Ovary (tissue), 9 donors: ENCODE measurements around the gene NT5C2. TPM values are rescaled to one million over a fixed set of nuclear protein-coding genes. Genes with fewer than 3 reads are reported as not detected.
A peak's percentile ranks its signal among the peaks of the same experiment; 100 is the strongest.
"Not testable (repeated sequence)": the region's sequence is repeated elsewhere in the genome, so short reads cannot be mapped to it uniquely, and the experiment has no call there.

Experiments used
- DNase-seq, 5 donors: peaks; one replicate each; pipeline ENCODE4 v3.0.0-alpha.2; 2019 to 2020
- H3K27ac ChIP-seq, 2 donors: fragments of 200-600 bp; one replicate each; pipeline versions ENCODE4 v1.5.1 to v1.8.0; 2019 to 2022
- H3K27me3 ChIP-seq: fragments of 200-600 bp; one replicate; pipeline ENCODE4 v1.8.0; 2022
- H3K36me3 ChIP-seq: fragments of 200-600 bp; sonication (generic); one replicate; pipeline ENCODE4 v1.5.1; 2019
- H3K4me1 ChIP-seq: one replicate; pipeline ENCODE4 v1.8.1; 2013; ENCODE audit warnings: mild to moderate bottlenecking, moderate library complexity; ENCODE audit not compliant: insufficient read depth
- H3K4me3 ChIP-seq: fragments of 200-600 bp; sonication (generic); one replicate; pipeline ENCODE4 v1.5.1; 2017
- H3K9me3 ChIP-seq, 2 donors: fragments of 200-600 bp in 1 of 2; sonication (generic) in 1 of 2; one replicate each; pipeline versions ENCODE4 v1.5.1 to v1.8.1; 2013 to 2019; ENCODE audit warnings: mild to moderate bottlenecking in 1 of 2, moderate library complexity in 1 of 2
- CTCF ChIP-seq, 3 donors: fragments of 450-650 bp in 2 of 3; fragments of 200-600 bp in 1 of 3; IDR thresholded peaks; one replicate each; pipeline versions ENCODE4 v1.5.1 to v1.8.0; 2016 to 2022; ENCODE audit warnings: antibody characterized with exemption in 3 of 3, mild to moderate bottlenecking in 1 of 3
- EP300 ChIP-seq: sonication (generic); formaldehyde crosslinking; IDR thresholded peaks from one replicate; pipeline ENCODE4 v1.6.1; 2017; ENCODE audit warnings: antibody characterized with exemption
- POLR2A ChIP-seq: fragments of 450-650 bp; IDR thresholded peaks from one replicate; pipeline ENCODE4 v1.6.1; 2017; ENCODE audit warnings: antibody characterized with exemption, mild to moderate bottlenecking, moderate library complexity
- WGBS, 3 donors: extraction: QIAGEN DNeasy Blood & Tissue Kit in 1 of 3; methylation state at CpG; one replicate each; pipeline versions ENCODE4 v1.1.5 to v1.1.7; 2013 to 2017; 5-methylcytosine and 5-hydroxymethylcytosine counted together
- intact Hi-C, 4 donors: fragments of 100-400 bp; cut with DNase I; formaldehyde crosslinking; loops; one replicate each; pipeline versions ENCODE4 v1.11.0 to v1.15.1; 2022 to 2023
- polyA plus RNA-seq, 2 donors: library from polyadenylated mRNA; stranded (reverse); fragments of 200-250 nt in 1 of 2; fragments of 350-450 nt in 1 of 2; fragmentation: Illumina TruSeq in 1 of 2; extraction: RNeasy Lipid Tissue Mini Kit (QIAGEN cat#74804) in 1 of 2; gene quantifications; one replicate each; pipeline ENCODE4 v1.2.3, GENCODE V29; 2013 to 2014
- total RNA-seq, 7 donors: library from RNA; depleted of rRNA in 2 of 7; stranded (reverse); fragments of >200 nt in 2 of 7; fragmentation: NEBNext Ultra II Directional in 3 of 7; extraction: Animal tissue kit (Norgen Biotek cat#: 25700) in 3 of 7; gene quantifications; one replicate each; pipeline versions ENCODE4 v1.1.0 to v1.2.4, GENCODE V29; 2016 to 2023
- donor health status: DM: no; HTN: no; CAD: no; lungs with moderate emphysema.
- donor health status: DM: no; HTN: no; CAD: no.
- donor health status: Bipolar disorder and iron deficiency.
- donor health status: DM: yes; HTN: yes; CAD: no.
- donor health status: DM: no; HTN: no; CAD: no.
- donor health status: DM: yes; HTN: yes; CAD: no.

Gene NT5C2
- total and polyA plus RNA-seq, 9 donors = 49.1 to 92.3 (median 62.0) TPM

- TF ChIP-seq POLR2A (no peak), CTCF (IDR thresholded peaks at IDR 0.05) (no peak), EP300 (no peak)
- Histone ChIP-seq H3K9me3 (no peaks in the 10 kb centered on the region), H3K36me3 (no peaks in the 10 kb centered on the region), H3K27me3 (no peaks in the 10 kb centered on the region), H3K4me3 (no peak overlapping the region), H3K4me1 (peaks cover 6% of the 10 kb centered on the region), H3K27ac (no peak overlapping the region)
- no peak for DNase-seq
- intact Hi-C loops = no loop called here
- 92 to 95% (median 94%) methylated on average over 2 of the region's 2 CpGs for WGBS, 3 donors
These were observed 43.0 kb downstream of the NT5C2 start for GRCh38 chr10:103149991-103150622.

GRCh38 chr10:103147645-103148044 lies 45.4 kb downstream of the NT5C2 start:
- no peaks in the 10 kb centered on the region for H3K27me3 ChIP-seq
- no peak overlapping the region for H3K4me3 ChIP-seq
- H3K4me1 ChIP-seq = peaks cover 6% of the 10 kb centered on the region
- no peaks in the 10 kb centered on the region for H3K36me3 ChIP-seq
- no peak overlapping the region for H3K27ac ChIP-seq
- intact Hi-C loops = no loop called here
- DNase-seq = no peak
- 97 to 98% (median 98%) methylated on average over 4 of the region's 4 CpGs for WGBS, 3 donors
- no peak for TF ChIP-seq EP300
- no peak for TF ChIP-seq POLR2A
- no peak for TF ChIP-seq CTCF (IDR thresholded peaks at IDR 0.05)
- no peaks in the 10 kb centered on the region for H3K9me3 ChIP-seq

GRCh38 chr10:103145860-103146466 lies 47.1 kb downstream of the NT5C2 start:
- intact Hi-C loops = no loop called here
- 37 to 59% (median 46%) methylated on average over 3 of the region's 3 CpGs for WGBS, 3 donors
- Histone ChIP-seq H3K9me3 (no peaks in the 10 kb centered on the region), H3K36me3 (no peaks in the 10 kb centered on the region), H3K27me3 (no peaks in the 10 kb centered on the region), H3K27ac (no peak overlapping the region), H3K4me3 (no peak overlapping the region), H3K4me1 (peaks cover 8% of the 10 kb centered on the region)
- DNase-seq = peak; percentile 52 to 93 (median 86)
- TF ChIP-seq CTCF (IDR thresholded peaks at IDR 0.05) = no peak
- no peak for TF ChIP-seq POLR2A

- H3K36me3 ChIP-seq = no peaks in the 10 kb centered on the region
- no peak overlapping the region for H3K27ac ChIP-seq
- peaks cover 8% of the 10 kb centered on the region for H3K4me1 ChIP-seq
- intact Hi-C loops = no loop called here
- no peak for DNase-seq
- no peak overlapping the region for H3K4me3 ChIP-seq
- TF ChIP-seq EP300 = no peak
- TF ChIP-seq POLR2A = no peak
- no peaks in the 10 kb centered on the region for H3K27me3 ChIP-seq
- WGBS, 3 donors = 82 to 87% (median 83%) methylated on average over 1 of the region's 1 CpG
- no peaks in the 10 kb centered on the region for H3K9me3 ChIP-seq
These were observed 48.0 kb downstream of the NT5C2 start for GRCh38 chr10:103145046-103145445.

GRCh38 chr10:103144041-103144440 lies 49.0 kb downstream of the NT5C2 start:
- Histone ChIP-seq H3K27me3 (no peaks in the 10 kb centered on the region), H3K9me3 (no peaks in the 10 kb centered on the region), H3K36me3 (no peaks in the 10 kb centered on the region), H3K27ac (no peak overlapping the region), H3K4me1 (peaks cover 8% of the 10 kb centered on the region), H3K4me3 (no peak overlapping the region)
- 46 to 53% (median 47%) methylated on average over 2 of the region's 2 CpGs for WGBS, 3 donors
- intact Hi-C loops = no loop called here
- no peak for DNase-seq
- TF ChIP-seq EP300 (no peak), POLR2A (no peak), CTCF (IDR thresholded peaks at IDR 0.05) (no peak)

- H3K4me3 ChIP-seq, DNase-seq, H3K27ac ChIP-seq, H3K9me3 ChIP-seq, H3K27me3 ChIP-seq, H3K4me1 ChIP-seq, intact Hi-C loops, H3K36me3 ChIP-seq: not testable (repeated sequence)
- WGBS, 3 donors = 59 to 74% (median 69%) methylated on average over 3 of the region's 3 CpGs
These were observed 49.4 kb downstream of the NT5C2 start for GRCh38 chr10:103143641-103144040.
